AG04450 (cell line): ENCODE results near the gene PCDHGA12. TPM values are rescaled to one million over a fixed set of nuclear protein-coding genes. Genes with fewer than 3 reads are reported as not detected.
"Not testable (repeated sequence)": the region's sequence is repeated elsewhere in the genome, so short reads cannot be mapped to it uniquely, and the experiment has no call there.

ENCODE experiments used
- CTCF ChIA-PET: fragments of 300-600, 350-600 bp; formaldehyde crosslinking; extraction: SDS; loops from one replicate; lab custom pipeline; 2022; ENCODE audit warnings: antibody characterized with exemption, inconsistent platforms; lab: Charles Lee
- POLR2A ChIA-PET: fragments of 350-600 bp; formaldehyde crosslinking; extraction: SDS; loops from one replicate; lab custom pipeline; 2021; ENCODE audit warnings: antibody characterized with exemption, inconsistent platforms; lab: Yijun Ruan, JAX
- DNase-seq: peaks from one replicate; pipeline ENCODE4 v3.0.0-alpha.2; 2011; ENCODE audit warnings: low read depth, low spot score
- H3K27ac ChIP-seq: one replicate; pipeline ENCODE4 v1.5.1; 2012; ENCODE audit warnings: low read depth, low read length, control low read depth
- H3K27me3 ChIP-seq: one replicate; pipeline ENCODE4 v1.6.0; 2012; ENCODE audit warnings: low read length; ENCODE audit not compliant: control insufficient read depth, insufficient read depth
- H3K4me3 ChIP-seq: 2 replicates; pipeline ENCODE4 v1.5.1; 2011; ENCODE audit warnings: mild to moderate bottlenecking, low read depth, low read length, control low read depth
- H3K9me3 ChIP-seq: 2 replicates; pipeline ENCODE4 v1.5.1; 2012; ENCODE audit warnings: low read length; ENCODE audit not compliant: control insufficient read depth, insufficient read depth
- polyA plus RNA-seq: library from polyadenylated mRNA; depleted of rRNA; stranded (reverse); fragments of >200 nt; gene quantifications from 2 replicates; pipeline ENCODE4 v1.2.3, GENCODE V29; 2011
- TF ChIP-seq, protein P1 (sequence below): IDR thresholded peaks from 2 replicates; pipeline ENCODE4 v1.5.1; 2011; ENCODE audit warnings: low read depth, low read length, control low read depth, inconsistent platforms

The PCDHGA12 gene
- polyA plus RNA-seq, 1 experiment = 3.4 TPM

DNA sequence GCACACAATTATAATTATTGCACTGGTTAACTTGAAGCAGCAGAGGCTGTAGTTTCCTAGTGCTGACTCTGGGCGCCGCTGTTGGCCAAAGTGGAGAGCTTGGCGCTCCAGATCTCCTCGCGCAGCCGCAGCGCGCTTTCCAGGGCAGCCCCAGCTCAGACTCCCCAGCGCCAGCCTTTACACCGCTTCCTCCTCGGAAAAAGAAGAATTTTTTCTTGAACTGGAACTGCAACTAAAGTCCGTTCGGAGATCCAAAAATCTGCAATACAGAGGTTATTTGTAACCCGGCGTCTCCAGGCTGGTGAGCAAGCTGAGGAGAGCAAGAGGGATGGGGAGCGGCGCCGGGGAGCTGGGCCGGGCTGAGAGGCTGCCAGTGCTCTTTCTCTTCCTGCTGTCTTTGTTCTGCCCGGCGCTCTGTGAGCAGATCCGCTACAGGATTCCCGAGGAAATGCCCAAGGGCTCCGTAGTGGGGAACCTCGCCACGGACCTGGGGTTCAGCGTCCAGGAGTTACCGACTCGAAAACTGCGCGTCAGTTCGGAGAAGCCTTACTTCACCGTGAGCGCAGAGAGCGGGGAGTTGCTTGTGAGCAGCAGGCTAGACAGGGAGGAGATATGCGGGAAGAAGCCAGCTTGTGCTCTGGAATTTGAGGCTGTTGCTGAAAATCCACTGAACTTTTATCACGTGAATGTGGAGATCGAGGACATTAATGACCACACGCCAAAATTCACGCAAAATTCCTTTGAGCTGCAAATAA, 42.6 kb upstream of the PCDHGA12 start, which contains the start of gene PCDHGB4:
Gene PCDHGB4 (plus strand): TSS at position 142 of the 755 bp plus-strand sequence. CDS start 187 bp downstream, at position 329.
- Histone ChIP-seq H3K4me3 (peak within 1 kb of the TSS; percentile 31; the same call in 1 of the 2 replicates), H3K9me3 (peaks cover 56% of the 10 kb centered on the region)
- TF ChIP-seq, protein P1, sequence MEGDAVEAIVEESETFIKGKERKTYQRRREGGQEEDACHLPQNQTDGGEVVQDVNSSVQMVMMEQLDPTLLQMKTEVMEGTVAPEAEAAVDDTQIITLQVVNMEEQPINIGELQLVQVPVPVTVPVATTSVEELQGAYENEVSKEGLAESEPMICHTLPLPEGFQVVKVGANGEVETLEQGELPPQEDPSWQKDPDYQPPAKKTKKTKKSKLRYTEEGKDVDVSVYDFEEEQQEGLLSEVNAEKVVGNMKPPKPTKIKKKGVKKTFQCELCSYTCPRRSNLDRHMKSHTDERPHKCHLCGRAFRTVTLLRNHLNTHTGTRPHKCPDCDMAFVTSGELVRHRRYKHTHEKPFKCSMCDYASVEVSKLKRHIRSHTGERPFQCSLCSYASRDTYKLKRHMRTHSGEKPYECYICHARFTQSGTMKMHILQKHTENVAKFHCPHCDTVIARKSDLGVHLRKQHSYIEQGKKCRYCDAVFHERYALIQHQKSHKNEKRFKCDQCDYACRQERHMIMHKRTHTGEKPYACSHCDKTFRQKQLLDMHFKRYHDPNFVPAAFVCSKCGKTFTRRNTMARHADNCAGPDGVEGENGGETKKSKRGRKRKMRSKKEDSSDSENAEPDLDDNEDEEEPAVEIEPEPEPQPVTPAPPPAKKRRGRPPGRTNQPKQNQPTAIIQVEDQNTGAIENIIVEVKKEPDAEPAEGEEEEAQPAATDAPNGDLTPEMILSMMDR = peak; percentile 43
- DNase-seq, H3K27me3 ChIP-seq, H3K27ac ChIP-seq, POLR2A ChIA-PET: not testable (repeated sequence)
- CTCF ChIA-PET = interaction anchor here (0.7 to 4.8 kb wide), 3 partner anchors 57 to 176 kb away, joined by 3 to 20 read pairs (median 16); partner anchors contain the start of gene PCDHGA1

DNA sequence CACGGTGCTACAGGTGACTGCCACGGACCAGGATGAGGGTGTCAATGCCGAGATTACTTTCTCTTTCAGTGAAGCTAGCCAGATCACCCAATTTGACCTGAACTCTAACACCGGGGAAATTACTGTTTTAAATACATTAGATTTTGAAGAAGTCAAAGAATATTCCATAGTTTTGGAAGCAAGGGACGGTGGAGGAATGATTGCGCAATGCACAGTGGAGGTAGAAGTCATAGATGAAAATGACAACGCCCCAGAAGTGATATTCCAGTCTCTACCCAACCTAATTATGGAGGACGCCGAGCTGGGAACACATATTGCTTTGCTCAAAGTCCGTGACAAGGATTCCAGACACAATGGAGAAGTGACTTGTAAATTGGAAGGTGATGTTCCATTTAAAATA, 41.6 kb upstream of the PCDHGA12 start:
- POLR2A ChIA-PET = no interaction called here
- Histone ChIP-seq H3K4me3 (no peak overlapping the region), H3K9me3 (peaks cover 56% of the 10 kb centered on the region), H3K27me3 (peaks cover 2% of the 10 kb centered on the region), H3K27ac (no peak overlapping the region)
- TF ChIP-seq, protein P1 = no peak
- CTCF ChIA-PET = interaction anchor here (4.8 kb wide), 1 partner anchor 170 kb away, joined by 20 read pairs; no protein-coding TSS in a partner anchor
- no peak for DNase-seq

DNA sequence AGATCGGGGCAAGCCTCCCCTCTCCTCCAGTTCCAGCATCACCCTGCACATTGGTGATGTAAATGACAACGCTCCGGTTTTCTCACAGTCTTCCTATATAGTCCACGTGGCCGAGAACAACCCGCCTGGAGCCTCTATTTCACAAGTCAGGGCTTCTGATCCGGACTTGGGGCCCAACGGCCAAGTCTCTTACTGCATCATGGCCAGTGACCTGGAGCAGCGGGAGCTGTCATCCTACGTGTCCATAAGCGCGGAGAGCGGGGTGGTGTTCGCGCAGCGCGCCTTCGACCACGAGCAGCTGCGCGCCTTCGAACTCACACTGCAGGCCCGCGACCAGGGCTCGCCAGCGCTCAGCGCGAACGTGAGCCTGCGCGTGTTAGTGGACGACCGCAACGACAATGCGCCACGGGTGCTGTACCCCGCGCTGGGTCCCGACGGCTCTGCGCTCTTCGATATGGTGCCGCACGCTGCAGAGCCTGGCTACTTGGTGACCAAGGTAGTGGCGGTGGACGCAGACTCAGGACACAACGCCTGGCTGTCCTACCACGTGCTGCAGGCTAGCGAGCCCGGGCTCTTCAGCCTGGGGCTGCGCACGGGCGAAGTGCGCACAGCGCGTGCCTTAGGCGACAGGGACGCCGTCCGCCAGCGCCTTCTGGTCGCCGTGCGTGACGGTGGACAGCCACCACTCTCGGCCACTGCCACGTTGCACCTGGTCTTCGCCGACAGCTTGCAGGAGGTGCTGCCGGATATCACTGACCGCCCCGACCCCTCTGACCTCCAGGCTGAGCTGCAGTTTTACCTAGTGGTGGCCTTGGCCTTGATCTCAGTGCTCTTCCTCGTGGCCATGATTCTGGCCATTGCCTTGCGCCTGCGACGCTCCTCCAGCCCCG, 40.9 kb upstream of the PCDHGA12 start:
- Histone ChIP-seq H3K27me3 (no peaks in the 10 kb centered on the region), H3K9me3 (peaks cover 55% of the 10 kb centered on the region), H3K4me3 (no peak overlapping the region), H3K27ac (no peak overlapping the region)
- POLR2A ChIA-PET = no interaction called here
- TF ChIP-seq, protein P1 = no peak
- CTCF ChIA-PET = interaction anchor here (0.8 to 4.8 kb wide), 4 partner anchors 15 to 174 kb away, joined by 3 to 25 read pairs (median 12); no protein-coding TSS in a partner anchor
- no peak for DNase-seq

DNA sequence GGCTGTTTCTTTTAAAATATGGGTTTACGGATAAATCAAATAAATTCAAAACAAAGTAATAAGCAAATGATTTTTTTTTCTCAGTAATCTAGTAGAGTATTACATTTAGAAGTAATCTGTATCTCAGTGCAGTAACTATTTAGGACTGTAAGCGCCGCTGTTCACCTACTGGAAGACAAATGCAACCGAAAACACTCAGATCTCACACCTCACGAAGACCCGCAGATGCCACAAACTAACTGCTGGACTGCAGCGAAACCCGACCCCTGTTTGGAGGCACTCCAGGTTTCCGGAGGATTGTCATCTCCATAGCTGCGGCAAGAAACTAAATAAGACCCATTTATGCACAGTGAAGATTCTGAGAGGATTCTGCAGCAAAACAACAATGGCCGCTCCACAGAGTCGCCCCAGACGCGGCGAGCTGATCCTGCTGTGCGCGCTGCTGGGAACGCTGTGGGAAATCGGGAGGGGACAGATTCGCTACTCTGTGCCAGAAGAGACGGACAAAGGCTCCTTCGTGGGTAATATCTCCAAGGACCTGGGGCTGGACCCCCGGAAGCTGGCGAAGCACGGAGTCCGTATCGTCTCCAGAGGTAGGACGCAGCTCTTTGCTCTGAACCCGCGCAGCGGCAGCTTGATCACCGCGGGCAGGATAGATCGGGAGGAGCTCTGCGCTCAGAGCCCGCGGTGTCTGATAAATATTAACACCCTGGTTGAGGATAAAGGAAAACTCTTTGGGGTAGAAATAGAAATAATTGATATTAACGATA, 37.7 kb upstream of the PCDHGA12 start, which contains the start of gene PCDHGA8:
Gene PCDHGA8 (plus strand): TSS at position 205 of the 770 bp plus-strand sequence. CDS start 181 bp downstream, at position 386.
- TF ChIP-seq, protein P1 = peak; percentile 23; the same call in 1 of the 2 replicates
- Histone ChIP-seq H3K4me3 (0 out of 2 replicates have a peak within 1 kb of the TSS, but pooled peaks have one; percentile 17), H3K9me3 (peaks cover 57% of the 10 kb centered on the region), H3K27ac (no peak within 1 kb of the TSS), H3K27me3 (no peaks in the 10 kb centered on the region)
- ChIA-PET CTCF (interaction anchor here (0.7 to 3.9 kb wide), 4 partner anchors 10 to 172 kb away, joined by 3 to 31 read pairs (median 14); partner anchors contain the start of gene PCDHGA7), POLR2A (no interaction called here)
- DNase-seq = no peak
